ENCODE measurements around the gene PRKAR1B. TPM values are rescaled to one million over a fixed set of nuclear protein-coding genes. Genes with fewer than 3 reads are reported as not detected.

PRKAR1B gene
- total RNA-seq, 1 experiment from 2014 or later: 43.3 TPM

DNA sequence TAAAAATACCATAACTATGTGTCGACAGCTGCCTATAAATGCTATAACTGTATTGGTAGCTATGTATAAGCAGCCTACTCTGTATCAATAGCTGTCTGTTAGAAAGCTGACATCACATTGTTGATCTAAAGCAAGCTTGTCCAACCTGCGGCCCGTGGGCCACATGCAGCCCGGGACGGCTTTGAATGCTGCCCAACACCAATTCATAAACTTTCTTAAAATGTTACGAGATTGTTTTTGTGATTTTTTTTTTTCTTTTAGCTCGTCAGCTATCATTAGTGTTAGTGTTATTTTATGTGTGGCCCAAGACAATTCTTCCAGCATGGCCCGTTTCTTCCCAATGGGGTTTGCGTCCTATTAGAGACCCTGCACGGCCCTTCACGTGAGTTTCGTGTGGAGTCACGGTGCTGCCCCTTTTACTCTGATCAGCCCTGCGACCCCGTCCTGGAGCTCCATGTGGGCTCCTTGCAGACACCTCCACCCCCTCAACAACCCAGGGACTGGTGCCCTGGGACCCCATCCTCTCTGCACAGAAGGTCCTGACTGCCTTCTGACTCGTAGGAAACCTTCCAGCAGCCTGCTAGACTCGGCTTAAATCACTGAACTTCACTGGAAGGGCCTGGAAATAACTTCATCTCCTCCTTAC, 4.5 kb upstream of the PRKAR1B start:
- Histone ChIP-seq H3K23me2 (ENCODE audit: insufficient read length, low read depth, low read length, poor library complexity, severe bottlenecking) (peaks cover 5% of the 10 kb centered on the region), H3K56ac (ENCODE audit: insufficient read length, low read depth, low read length) (no peak overlapping the region), H2BK120ac (ENCODE audit: low read depth, low read length, poor library complexity, severe bottlenecking) (no peak overlapping the region), H3K79me2 (ENCODE audit: insufficient read depth, low read length) (peaks cover 15% of the 10 kb centered on the region; the same call in 1 of the 2 replicates), H4K91ac (ENCODE audit: insufficient read length, low read depth, low read length) (no peak overlapping the region), H2BK12ac (ENCODE audit: insufficient read length, low read depth, low read length) (no peak overlapping the region), H3K23ac (ENCODE audit: insufficient read length, low read depth, low read length) (no peak overlapping the region), H2AFZ (ENCODE audit: low read length) (no peak overlapping the region), H4K20me1 (ENCODE audit: control insufficient read depth, insufficient read depth, insufficient read length) (no peaks in the 10 kb centered on the region), H3K9ac (ENCODE audit: extremely low read depth, insufficient read length, low read length) (no peak overlapping the region), H2BK20ac (ENCODE audit: low read depth, low read length, poor library complexity, severe bottlenecking) (no peak overlapping the region), H3K4ac (ENCODE audit: low read depth, low read length) (no peak overlapping the region), H3K79me1 (ENCODE audit: insufficient read depth, low read depth, low read length, poor library complexity, severe bottlenecking) (no peaks in the 10 kb centered on the region), H2BK15ac (ENCODE audit: low read depth, low read length) (no peak overlapping the region), H3K18ac (ENCODE audit: insufficient read length, low read depth, low read length) (no peak overlapping the region), H3T11ph (ENCODE audit: low read length) (no peak overlapping the region), H4K8ac (replicated peaks; ENCODE audit: insufficient read length, low read depth, low read length) (no peak overlapping the region), H3K9me3 (ENCODE audit: control insufficient read depth, low read depth, low read length) (peaks cover 15% of the 10 kb centered on the region), H2AK5ac (ENCODE audit: insufficient read length, low read length) (no peak overlapping the region), H4K5ac (ENCODE audit: insufficient read length, low read depth, low read length) (no peak overlapping the region), H3K27me3 (ENCODE audit: insufficient read depth, low read length) (no peaks in the 10 kb centered on the region), H3K27ac (ENCODE audit: insufficient read length, low read depth, low read length) (no peak overlapping the region), H2BK5ac (ENCODE audit: insufficient read length, low read length) (no peak overlapping the region), H3K4me1 (ENCODE audit: insufficient read depth, low read length) (no peaks in the 10 kb centered on the region; the same call in 1 of the 2 replicates), H3K14ac (ENCODE audit: insufficient read depth, low read length) (no peak overlapping the region), H3K4me2 (ENCODE audit: insufficient read depth, insufficient read length, low read length) (no peak overlapping the region)
- no peak for DNase-seq
- Mint-ChIP-seq H3K27ac (no peak overlapping the region), H3K36me3 (ENCODE audit: insufficient read depth in 1 of 3, low read depth in 3 of 3) (peaks cover 13 to 39% (median 15%) of the 10 kb centered on the region in 3 experiments), H3K4me1 (peaks cover 9 to 12% of the 10 kb centered on the region in 2 experiments), H3K27me3 (ENCODE audit: low read depth) (no peaks in the 10 kb centered on the region), H3K9me3 (no peaks in the 10 kb centered on the region; a peak in 2 of 5 replicates), H3K4me3 (no peak overlapping the region)
- no CpG with 5 or more reads among the region's 17 CpGs for WGBS (ENCODE audit: extremely low coverage, insufficient read length, low lambda C conversion rate)
- TF ChIP-seq, protein P1, sequence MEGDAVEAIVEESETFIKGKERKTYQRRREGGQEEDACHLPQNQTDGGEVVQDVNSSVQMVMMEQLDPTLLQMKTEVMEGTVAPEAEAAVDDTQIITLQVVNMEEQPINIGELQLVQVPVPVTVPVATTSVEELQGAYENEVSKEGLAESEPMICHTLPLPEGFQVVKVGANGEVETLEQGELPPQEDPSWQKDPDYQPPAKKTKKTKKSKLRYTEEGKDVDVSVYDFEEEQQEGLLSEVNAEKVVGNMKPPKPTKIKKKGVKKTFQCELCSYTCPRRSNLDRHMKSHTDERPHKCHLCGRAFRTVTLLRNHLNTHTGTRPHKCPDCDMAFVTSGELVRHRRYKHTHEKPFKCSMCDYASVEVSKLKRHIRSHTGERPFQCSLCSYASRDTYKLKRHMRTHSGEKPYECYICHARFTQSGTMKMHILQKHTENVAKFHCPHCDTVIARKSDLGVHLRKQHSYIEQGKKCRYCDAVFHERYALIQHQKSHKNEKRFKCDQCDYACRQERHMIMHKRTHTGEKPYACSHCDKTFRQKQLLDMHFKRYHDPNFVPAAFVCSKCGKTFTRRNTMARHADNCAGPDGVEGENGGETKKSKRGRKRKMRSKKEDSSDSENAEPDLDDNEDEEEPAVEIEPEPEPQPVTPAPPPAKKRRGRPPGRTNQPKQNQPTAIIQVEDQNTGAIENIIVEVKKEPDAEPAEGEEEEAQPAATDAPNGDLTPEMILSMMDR (conservative IDR thresholded peaks at IDR 0.05): no peak
